ENCODE data around the gene PPARA.

DNA sequence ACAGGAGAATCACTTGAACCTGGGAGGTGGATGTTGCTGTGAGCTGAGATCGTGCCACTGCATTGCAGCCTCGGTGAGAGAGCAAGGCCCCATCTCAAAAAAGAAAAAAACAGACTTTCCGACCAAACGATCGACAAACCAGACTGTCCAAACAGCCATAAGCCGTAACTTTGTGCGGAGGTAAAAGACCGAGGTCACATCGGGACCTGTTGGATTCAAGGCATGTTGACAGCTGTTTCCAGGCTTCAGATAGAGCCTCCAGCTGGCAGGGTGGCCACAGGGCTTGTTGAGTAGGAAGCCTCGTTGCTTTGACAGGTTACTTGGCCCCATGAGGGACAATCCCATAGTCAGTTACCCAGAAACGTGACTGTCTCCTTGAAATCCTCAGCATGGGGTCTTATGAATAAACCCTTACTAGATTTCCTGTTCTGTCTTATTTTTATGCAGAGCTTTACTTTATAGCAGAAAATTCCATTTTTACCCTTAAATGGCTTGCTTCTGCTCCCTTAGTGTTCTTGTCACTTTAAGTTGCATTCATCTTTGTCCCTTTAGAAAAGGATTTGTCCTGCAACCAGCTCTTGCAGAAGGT, 22.3 kb downstream of the PPARA start:
- TF ChIP-seq, protein P1, sequence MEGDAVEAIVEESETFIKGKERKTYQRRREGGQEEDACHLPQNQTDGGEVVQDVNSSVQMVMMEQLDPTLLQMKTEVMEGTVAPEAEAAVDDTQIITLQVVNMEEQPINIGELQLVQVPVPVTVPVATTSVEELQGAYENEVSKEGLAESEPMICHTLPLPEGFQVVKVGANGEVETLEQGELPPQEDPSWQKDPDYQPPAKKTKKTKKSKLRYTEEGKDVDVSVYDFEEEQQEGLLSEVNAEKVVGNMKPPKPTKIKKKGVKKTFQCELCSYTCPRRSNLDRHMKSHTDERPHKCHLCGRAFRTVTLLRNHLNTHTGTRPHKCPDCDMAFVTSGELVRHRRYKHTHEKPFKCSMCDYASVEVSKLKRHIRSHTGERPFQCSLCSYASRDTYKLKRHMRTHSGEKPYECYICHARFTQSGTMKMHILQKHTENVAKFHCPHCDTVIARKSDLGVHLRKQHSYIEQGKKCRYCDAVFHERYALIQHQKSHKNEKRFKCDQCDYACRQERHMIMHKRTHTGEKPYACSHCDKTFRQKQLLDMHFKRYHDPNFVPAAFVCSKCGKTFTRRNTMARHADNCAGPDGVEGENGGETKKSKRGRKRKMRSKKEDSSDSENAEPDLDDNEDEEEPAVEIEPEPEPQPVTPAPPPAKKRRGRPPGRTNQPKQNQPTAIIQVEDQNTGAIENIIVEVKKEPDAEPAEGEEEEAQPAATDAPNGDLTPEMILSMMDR (conservative IDR thresholded peaks at IDR 0.05 in 1 of 2, IDR thresholded peaks at IDR 0.05 in 1 of 2; ENCODE audit: low read depth in 1 of 2, low read length in 2 of 2) = no peak
- no peak for TF ChIP-seq EZH2 (IDR thresholded peaks at IDR 0.05; ENCODE audit: low read length, missing control alignments)

All from fibroblast of lung (primary cell).